ENCODE data around the gene ENGASE. TPM values are rescaled to one million over a fixed set of nuclear protein-coding genes. Genes with fewer than 3 reads are reported as not detected.
A peak's percentile ranks its signal among the peaks of the same experiment; 100 is the strongest.

Gene ENGASE
- total and polyA plus RNA-seq, 9 of the 15 experiments (the other 6 are each of a cell fraction or from before 2014, with no cell fraction given), result 0.06 to 45.5 (median 13.9) TPM

- no peak for DNase-seq (ENCODE audit: extremely low read depth in 1 of 4, low spot score in 3 of 4)
- no peaks in the 10 kb centered on the region for H3K9me1 ChIP-seq (ENCODE audit: control insufficient read depth, insufficient read depth, low read length)
- FAIRE-seq, result no peak
- no peak overlapping the region for H3K4me3 ChIP-seq
- POLR2A ChIA-PET, result no interaction called here
- no peak overlapping the region for H2AFZ ChIP-seq (ENCODE audit: low read depth, low read length)
- no peak overlapping the region for H3K4me2 ChIP-seq (ENCODE audit: insufficient read depth, low read length)
- TF ChIP-seq SMARCE1 (IDR thresholded peaks at IDR 0.05) (no peak), SMAD1 (IDR thresholded peaks at IDR 0.05; ENCODE audit: low read depth, low read length, partially characterized antibody) (no peak)
- H3K9ac ChIP-seq (ENCODE audit: insufficient read depth in 1 of 2, low read depth in 2 of 2, low read length in 2 of 2), result no peak overlapping the region
- intact Hi-C loops (cut with micrococcal nuclease) (no loop called here), in situ Hi-C loops (cut with MboI) (no loop called here)
- peaks cover 19% of the 10 kb centered on the region for H4K20me1 ChIP-seq (replicated peaks; ENCODE audit: control insufficient read depth, insufficient read depth, low read length)
- no peak for ATAC-seq
- no TSS peak for BruUV-seq (replicated peaks)
- H3K4me1 ChIP-seq (replicated peaks in 1 of 2; ENCODE audit: control insufficient read depth in 2 of 2, insufficient read depth in 2 of 2, low read length in 2 of 2), result peaks cover 0 to 14% of the 10 kb centered on the region in 2 experiments; a peak in 2 of 5 replicates
- no peaks in the 10 kb centered on the region for H3K79me2 ChIP-seq (ENCODE audit: control insufficient read depth, insufficient read depth, low read length)
- H3K9me3 ChIP-seq (replicated peaks; ENCODE audit: control insufficient read depth, insufficient read depth, low read depth, low read length), result no peaks in the 10 kb centered on the region
- CTCF ChIA-PET (ENCODE audit: low intra/inter-chr PET ratio), result no interaction called here
- H3K36me3 ChIP-seq (ENCODE audit: control insufficient read depth, insufficient read depth, low read length), result no peaks in the 10 kb centered on the region
- H3K27me3 ChIP-seq (ENCODE audit: control insufficient read depth in 2 of 2, insufficient read depth in 2 of 2, low read length in 2 of 2), result peaks cover 0 to 65% of the 10 kb centered on the region in 2 experiments
- no peak overlapping the region for H3K27ac ChIP-seq (ENCODE audit: extremely low read depth, low read depth, low read length)
- WGBS (ENCODE audit: insufficient coverage, low coverage, missing lambda C conversion rate), result under 1% methylated on average over 19 of the region's 21 CpGs
These were observed 43.4 kb downstream of the ENGASE start for GRCh38 chr17:79117905-79118487.

- H3K27me3 ChIP-seq (ENCODE audit: control insufficient read depth in 2 of 2, insufficient read depth in 2 of 2, low read length in 2 of 2), result peaks cover 6 to 63% of the 10 kb centered on the region in 2 experiments
- H3K79me2 ChIP-seq (ENCODE audit: control insufficient read depth, insufficient read depth, low read length), result no peaks in the 10 kb centered on the region
- no peak overlapping the region for H3K4me3 ChIP-seq
- peaks cover 2% of the 10 kb centered on the region for H3K9me1 ChIP-seq (ENCODE audit: control insufficient read depth, insufficient read depth, low read length)
- TF ChIP-seq PKNOX1 (IDR thresholded peaks at IDR 0.05) (peak; percentile 66), MLLT1 (IDR thresholded peaks at IDR 0.05) (no peak), MEIS2 (IDR thresholded peaks at IDR 0.05; ENCODE audit: partially characterized antibody) (peak; percentile 18)
- no peak overlapping the region for H3K4me2 ChIP-seq (ENCODE audit: insufficient read depth, low read length)
- peaks cover 0 to 14% of the 10 kb centered on the region in 2 experiments; a peak in 2 of 5 replicates for H3K4me1 ChIP-seq (replicated peaks in 1 of 2; ENCODE audit: control insufficient read depth in 2 of 2, insufficient read depth in 2 of 2, low read length in 2 of 2)
- no TSS peak for BruUV-seq (replicated peaks)
- in situ Hi-C loops (cut with MboI) (no loop called here), intact Hi-C loops (cut with micrococcal nuclease) (no loop called here)
- ATAC-seq (no peak), FAIRE-seq (no peak), DNase-seq (ENCODE audit: extremely low read depth in 1 of 4, low spot score in 3 of 4) (no peak)
- H3K27ac ChIP-seq (ENCODE audit: extremely low read depth, low read depth, low read length), result no peak overlapping the region
- ChIA-PET CTCF (ENCODE audit: low intra/inter-chr PET ratio) (no interaction called here), POLR2A (interaction anchor here (0.7 kb wide), 1 partner anchor 17 kb away, joined by 5 read pairs; no protein-coding TSS in a partner anchor)
- 0% methylated on average over 3 of the region's 4 CpGs for WGBS (ENCODE audit: insufficient coverage, low coverage, missing lambda C conversion rate)
- H3K9me3 ChIP-seq (replicated peaks; ENCODE audit: control insufficient read depth, insufficient read depth, low read depth, low read length), result no peaks in the 10 kb centered on the region
- H3K36me3 ChIP-seq (ENCODE audit: control insufficient read depth, insufficient read depth, low read length), result no peaks in the 10 kb centered on the region
- H2AFZ ChIP-seq (ENCODE audit: low read depth, low read length), result no peak overlapping the region
- no peak overlapping the region for H3K9ac ChIP-seq (ENCODE audit: insufficient read depth in 1 of 2, low read depth in 2 of 2, low read length in 2 of 2)
- H4K20me1 ChIP-seq (replicated peaks; ENCODE audit: control insufficient read depth, insufficient read depth, low read length), result peaks cover 19% of the 10 kb centered on the region
These were observed 44.3 kb downstream of the ENGASE start for GRCh38 chr17:79118924-79119323.
